GM23338 (cell line): Measurements from ENCODE around the gene TBK1. TPM values are rescaled to one million over a fixed set of nuclear protein-coding genes. Genes with fewer than 3 reads are reported as not detected.

Source experiments
- ATAC-seq: fragments of 200-7000 bp; cut with Tn5 transposase; 3 replicates; pipeline ENCODE4 v1.9.1; 2020
- DNase-seq: peaks from one replicate; pipeline ENCODE4 v3.0.0-alpha.2; 2015; ENCODE audit warnings: low spot score
- H2AFZ ChIP-seq: fragments of 200-600 bp; sonication (generic); 2 replicates; pipeline ENCODE4 v1.8.0; 2016; ENCODE audit warnings: antibody characterized with exemption, mild to moderate bottlenecking, moderate library complexity
- H3F3A ChIP-seq: fragments of 200-600 bp; sonication (generic); replicated peaks from 2 replicates; pipeline ENCODE4 v1.8.0; 2017; ENCODE audit warnings: antibody characterized with exemption, mixed run types, low read depth
- H3K27ac ChIP-seq: fragments of 200-600 bp; sonication (generic); 2 replicates; pipeline ENCODE4 v1.6.1; 2016; ENCODE audit warnings: low read depth
- H3K27me3 ChIP-seq: fragments of 200-600 bp; sonication (generic); 2 replicates; pipeline ENCODE4 v1.8.0; 2016; ENCODE audit warnings: mild to moderate bottlenecking, mixed run types, moderate library complexity; ENCODE audit not compliant: insufficient read depth
- H3K36me3 ChIP-seq: fragments of 200-600 bp; sonication (generic); 2 replicates; pipeline ENCODE4 v1.8.0; 2016; ENCODE audit warnings: mild to moderate bottlenecking; ENCODE audit not compliant: insufficient read depth
- H3K4me1 ChIP-seq: fragments of 200-600 bp; sonication (generic); 2 replicates; pipeline ENCODE4 v1.8.0; 2016; ENCODE audit warnings: mild to moderate bottlenecking, moderate library complexity; ENCODE audit not compliant: insufficient read depth
- H3K4me2 ChIP-seq: fragments of 200-600 bp; sonication (generic); 2 replicates; pipeline ENCODE4 v1.7.1; 2017; ENCODE audit warnings: mixed run types
- H3K4me3 ChIP-seq: fragments of 200-600 bp; sonication (generic); 2 replicates; pipeline ENCODE4 v1.6.1; 2016; ENCODE audit warnings: mixed run types
- H3K79me2 ChIP-seq: fragments of 200-600 bp; sonication (generic); replicated peaks from 2 replicates; pipeline ENCODE4 v1.8.0; 2017; ENCODE audit warnings: mild to moderate bottlenecking; ENCODE audit not compliant: insufficient read depth
- H3K9me2 ChIP-seq: fragments of 200-600 bp; sonication (generic); 2 replicates; pipeline ENCODE4 v1.8.0; 2017; ENCODE audit not compliant: insufficient read depth
- H4K20me1 ChIP-seq: fragments of 200-600 bp; sonication (generic); replicated peaks from 2 replicates; pipeline ENCODE4 v1.8.0; 2017; ENCODE audit warnings: mild to moderate bottlenecking; ENCODE audit not compliant: insufficient read depth
- H3K27ac Mint-ChIP-seq: 2 replicates; pipeline ENCODE4 v1.8.0; 2020; ENCODE audit warnings: inconsistent platforms, mild to moderate bottlenecking, moderate library complexity, mixed read lengths
- H3K27me3 Mint-ChIP-seq: 3 replicates; pipeline ENCODE4 v1.8.0; 2022; ENCODE audit warnings: low read depth, mild to moderate bottlenecking, moderate library complexity, mixed read lengths, inconsistent platforms; ENCODE audit not compliant: insufficient read depth, poor library complexity
- H3K36me3 Mint-ChIP-seq: 3 replicates; pipeline ENCODE4 v1.8.0; 2021; ENCODE audit warnings: low read depth, mild to moderate bottlenecking, inconsistent platforms, moderate library complexity, mixed read lengths
- H3K4me1 Mint-ChIP-seq: 3 replicates; pipeline ENCODE4 v1.8.0; 2020; ENCODE audit warnings: mild to moderate bottlenecking, inconsistent platforms, mixed read lengths
- H3K4me3 Mint-ChIP-seq: 3 replicates; pipeline ENCODE4 v1.8.0; 2021; ENCODE audit warnings: moderate library complexity, mild to moderate bottlenecking, inconsistent platforms, mixed read lengths
- H3K9me3 Mint-ChIP-seq: 3 replicates; pipeline ENCODE4 v1.8.0; 2020; ENCODE audit warnings: moderate library complexity, mild to moderate bottlenecking, inconsistent platforms, mixed read lengths
- CTCF ChIP-seq, 2 experiments: fragments of 200-600 bp in 1 of 2; sonication (generic) in 1 of 2; conservative IDR thresholded peaks; 2 replicates each; pipeline versions ENCODE4 v1.5.1 to v1.6.1; 2016 to 2017; ENCODE audit warnings: antibody characterized with exemption in 2 of 2, low read depth in 2 of 2, mild to moderate bottlenecking in 2 of 2, moderate library complexity in 1 of 2
- ETS1 ChIP-seq: IDR thresholded peaks from 2 replicates; pipeline ENCODE4 v1.6.1; 2016; ENCODE audit warnings: antibody characterized with exemption
- EZH2 ChIP-seq: fragments of 200-600 bp; sonication (generic); IDR thresholded peaks from one replicate; pipeline ENCODE4 v1.8.0; 2017; ENCODE audit warnings: antibody characterized with exemption, mild to moderate bottlenecking, low read depth; ENCODE audit not compliant: unreplicated experiment
- STAT1 ChIP-seq: IDR thresholded peaks from one replicate; pipeline ENCODE4 v1.6.1; 2016; ENCODE audit warnings: antibody characterized with exemption; ENCODE audit not compliant: unreplicated experiment
- ZNF331 ChIP-seq: fragments of 250-450 bp; sonication (Bioruptor Pico); IDR thresholded peaks from 2 replicates; pipeline ENCODE4 v1.5.0; 2020; ENCODE audit warnings: low read depth, mild to moderate bottlenecking, moderate library complexity
- ZNF462 ChIP-seq: fragments of 250-450 bp; sonication (Bioruptor Pico); IDR thresholded peaks from 2 replicates; pipeline ENCODE4 v1.5.0; 2020; ENCODE audit warnings: mild to moderate bottlenecking, moderate library complexity
- polyA plus RNA-seq: library from polyadenylated mRNA; unstranded; fragments of >200 nt; fragmentation: Nextera tagmentation; extraction: Ambion mirVana; gene quantifications from 2 replicates; pipeline ENCODE4 v1.2.1, GENCODE V29; 2016
- total RNA-seq: library from RNA; depleted of rRNA; stranded (reverse); fragments of >200 nt; shearing (Covaris generic); gene quantifications from 2 replicates; pipeline ENCODE4 v1.2.3, GENCODE V29; 2014

The TBK1 gene
- total and polyA plus RNA-seq, 2 experiments from 2014 or later = 21.7 to 29.9 TPM

GRCh38 chr12:64526859-64527258, 74.9 kb downstream of the TBK1 start (continued):
- TF ChIP-seq ZNF462 (CRISPR knock-in tag) (no peak), CTCF (conservative IDR thresholded peaks at IDR 0.05; ENCODE audit: low read depth in 2 of 2) (no peak), EZH2 (no peak), STAT1 (no peak), ZNF331 (no peak)

- Histone ChIP-seq H4K20me1 (no peaks in the 10 kb centered on the region), H3K36me3 (no peaks in the 10 kb centered on the region), H3K4me3 (no peak overlapping the region), H3K79me2 (no peaks in the 10 kb centered on the region), H3F3A (no peaks in the 10 kb centered on the region), H3K4me2 (no peak overlapping the region), H3K27me3 (no peaks in the 10 kb centered on the region), H3K4me1 (no peaks in the 10 kb centered on the region; the same call in 1 of the 2 replicates), H3K9me2 (no peaks in the 10 kb centered on the region), H3K27ac (no peak overlapping the region), H2AFZ (no peak overlapping the region)
- Mint-ChIP-seq H3K27ac (no peak overlapping the region), H3K9me3 (no peaks in the 10 kb centered on the region), H3K4me1 (peaks cover 12% of the 10 kb centered on the region), H3K27me3 (no peaks in the 10 kb centered on the region), H3K4me3 (no peak overlapping the region), H3K36me3 (no peaks in the 10 kb centered on the region)
- ATAC-seq (no peak), DNase-seq (no peak)
- TF ChIP-seq ZNF462 (CRISPR knock-in tag) (no peak), STAT1 (no peak), ETS1 (no peak), ZNF331 (no peak), EZH2 (no peak)
Observed at GRCh38 chr12:64528616-64529015, 76.7 kb downstream of the TBK1 start.
